NCI-H748 (cell line): Measurements from ENCODE around the gene PRKAR1B.
"Not testable (repeated sequence)": the region's sequence is repeated elsewhere in the genome, so short reads cannot be mapped to it uniquely, and the experiment has no call there.

Experiments
- DNase-seq: peaks from one replicate; lab custom pipeline; 2025; ENCODE audit not compliant: unreplicated experiment; lab: John Stamatoyannopoulos, UW

PRKAR1B gene

GRCh38 chr7:628826-629225 lies 98.3 kb downstream of the PRKAR1B start:
- DNase-seq, result no peak

DNA sequence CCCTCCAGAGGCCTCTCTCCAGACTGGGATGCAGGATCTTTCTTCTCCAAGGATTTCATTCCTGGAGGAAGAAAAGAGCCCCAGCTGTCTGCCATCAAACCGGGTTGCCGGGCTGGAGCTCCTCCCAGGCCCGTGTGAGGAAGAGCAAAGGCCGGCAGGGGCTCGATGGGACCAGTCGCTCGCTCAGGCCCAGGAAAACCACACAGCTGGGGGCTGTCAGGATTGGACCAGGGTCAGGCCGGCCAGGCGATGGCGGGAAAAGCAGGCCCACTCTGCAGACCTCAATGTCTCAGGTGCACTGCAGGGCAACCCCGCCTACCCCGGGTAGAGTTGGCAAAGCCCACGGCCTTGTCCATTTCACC lies 98.7 kb downstream of the PRKAR1B start:
- no peak for DNase-seq

DNA sequence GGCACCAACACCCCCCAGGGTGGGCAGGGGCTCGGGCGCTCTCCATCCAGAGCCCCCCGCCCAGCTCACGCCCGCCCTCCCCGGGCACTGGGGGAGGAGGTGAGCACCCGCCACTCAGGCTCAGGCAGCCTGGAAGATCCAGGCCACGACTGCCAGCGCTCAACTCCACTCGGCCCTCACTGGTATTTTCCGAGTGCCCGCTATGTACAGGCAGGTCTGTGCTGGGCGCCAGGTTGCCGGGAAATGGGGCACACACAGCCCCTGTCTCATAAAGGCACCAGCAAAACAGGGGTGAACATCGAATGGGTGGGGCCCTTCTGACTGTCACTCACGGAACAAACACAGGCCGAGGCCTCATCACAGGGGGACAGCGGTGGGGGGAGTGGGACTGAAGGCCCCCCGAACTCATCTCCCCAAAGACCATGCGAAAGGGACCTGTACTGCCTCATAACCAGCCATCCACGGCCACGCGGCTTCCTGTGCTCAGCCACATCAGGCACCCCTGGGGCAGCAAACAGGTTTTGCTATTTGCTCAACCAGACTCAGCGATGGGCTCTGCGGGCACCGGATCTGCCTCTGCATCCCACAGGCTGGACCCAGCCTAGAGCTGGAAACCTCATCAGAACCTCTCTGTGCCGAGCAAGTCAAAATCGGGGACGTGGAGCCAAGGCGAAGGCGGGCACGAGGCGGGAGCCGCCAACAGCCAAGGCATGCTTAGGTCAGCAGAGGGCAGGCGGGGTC lies 99.2 kb downstream of the PRKAR1B start:
- DNase-seq, result no peak

GRCh38 chr7:625376-625971 lies 101.6 kb downstream of the PRKAR1B start:
- DNase-seq, result no peak

DNA sequence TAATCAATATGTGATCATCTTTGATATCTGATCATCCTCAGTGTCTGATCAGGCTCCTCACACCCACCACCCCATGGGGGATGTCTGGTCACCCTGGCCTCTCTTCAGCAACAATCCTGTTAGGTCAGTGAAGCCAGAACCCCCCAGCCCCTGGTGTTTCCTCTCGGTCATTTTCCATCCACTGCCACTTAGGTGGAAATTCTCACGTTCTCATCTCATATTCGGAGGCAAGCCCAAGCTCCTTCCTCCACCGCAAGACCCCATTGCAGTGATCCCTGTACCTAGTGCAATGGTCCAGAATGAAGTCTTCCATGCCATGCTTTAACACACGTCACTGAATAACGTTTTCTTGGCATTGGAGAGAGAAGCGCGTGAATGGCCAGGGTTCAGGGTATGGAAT lies 103.6 kb downstream of the PRKAR1B start:
- DNase-seq, result no peak

DNA sequence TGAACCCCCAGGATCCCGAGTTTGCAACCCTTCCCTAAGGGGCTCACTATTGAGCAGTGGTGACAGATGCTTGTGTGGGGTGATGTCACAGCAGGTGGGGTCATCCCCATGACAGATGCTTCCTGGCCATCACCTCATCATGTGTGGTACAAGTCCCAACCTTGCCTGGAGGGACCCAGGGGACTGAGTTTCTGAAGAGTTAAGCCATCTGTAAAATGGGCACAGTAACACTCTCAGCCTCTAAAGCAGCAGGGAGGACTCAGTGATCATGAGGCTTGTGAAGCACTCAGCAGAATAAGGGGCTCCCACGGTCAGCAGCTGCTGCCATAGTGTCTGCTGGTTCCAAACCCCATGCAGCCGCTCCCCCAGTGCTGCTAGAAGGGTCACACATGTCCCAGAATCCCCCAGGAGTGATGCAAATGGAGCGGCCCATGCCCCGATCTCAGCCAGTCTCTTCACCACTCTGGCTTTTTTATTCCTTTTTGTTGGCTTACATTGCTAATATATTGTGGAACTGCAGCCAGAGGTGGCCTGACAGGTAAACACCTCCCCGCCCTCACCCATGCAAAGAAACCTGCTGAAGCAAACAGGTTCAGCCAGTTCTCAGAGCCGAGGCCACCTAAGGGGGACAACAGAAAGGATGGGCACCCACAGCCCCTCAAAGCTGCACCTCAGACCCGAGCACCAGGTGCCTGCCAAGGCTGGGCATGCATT lies 105.4 kb downstream of the PRKAR1B start:
- peak; percentile 64 for DNase-seq

GRCh38 chr7:620885-621284 lies 106.2 kb downstream of the PRKAR1B start:
- DNase-seq, result no peak

DNA sequence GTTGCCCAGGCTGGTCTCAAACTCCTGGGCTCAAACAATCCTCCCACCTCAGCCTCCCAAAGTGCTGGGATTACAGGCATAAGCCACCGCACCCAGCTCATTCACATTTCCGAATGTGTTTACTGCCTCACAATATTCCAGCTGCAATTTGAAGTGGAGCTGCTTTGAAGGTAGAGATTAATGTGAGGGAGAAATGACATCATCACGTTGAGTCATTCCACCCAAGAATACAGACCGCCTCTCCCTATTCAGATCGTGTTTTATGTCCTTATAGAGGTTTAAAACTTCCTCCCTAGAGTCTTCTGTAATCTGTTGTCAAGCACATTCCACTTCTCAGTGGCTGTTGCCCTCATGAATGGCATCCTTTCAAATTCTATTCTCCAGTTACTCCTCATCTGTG lies 107.0 kb downstream of the PRKAR1B start:
- DNase-seq, result no peak

- no peak for DNase-seq
Measured at GRCh38 chr7:619368-619840, 107.7 kb downstream of the PRKAR1B start.

GRCh38 chr7:618539-619367 lies 108.3 kb downstream of the PRKAR1B start:
- no peak for DNase-seq

DNA sequence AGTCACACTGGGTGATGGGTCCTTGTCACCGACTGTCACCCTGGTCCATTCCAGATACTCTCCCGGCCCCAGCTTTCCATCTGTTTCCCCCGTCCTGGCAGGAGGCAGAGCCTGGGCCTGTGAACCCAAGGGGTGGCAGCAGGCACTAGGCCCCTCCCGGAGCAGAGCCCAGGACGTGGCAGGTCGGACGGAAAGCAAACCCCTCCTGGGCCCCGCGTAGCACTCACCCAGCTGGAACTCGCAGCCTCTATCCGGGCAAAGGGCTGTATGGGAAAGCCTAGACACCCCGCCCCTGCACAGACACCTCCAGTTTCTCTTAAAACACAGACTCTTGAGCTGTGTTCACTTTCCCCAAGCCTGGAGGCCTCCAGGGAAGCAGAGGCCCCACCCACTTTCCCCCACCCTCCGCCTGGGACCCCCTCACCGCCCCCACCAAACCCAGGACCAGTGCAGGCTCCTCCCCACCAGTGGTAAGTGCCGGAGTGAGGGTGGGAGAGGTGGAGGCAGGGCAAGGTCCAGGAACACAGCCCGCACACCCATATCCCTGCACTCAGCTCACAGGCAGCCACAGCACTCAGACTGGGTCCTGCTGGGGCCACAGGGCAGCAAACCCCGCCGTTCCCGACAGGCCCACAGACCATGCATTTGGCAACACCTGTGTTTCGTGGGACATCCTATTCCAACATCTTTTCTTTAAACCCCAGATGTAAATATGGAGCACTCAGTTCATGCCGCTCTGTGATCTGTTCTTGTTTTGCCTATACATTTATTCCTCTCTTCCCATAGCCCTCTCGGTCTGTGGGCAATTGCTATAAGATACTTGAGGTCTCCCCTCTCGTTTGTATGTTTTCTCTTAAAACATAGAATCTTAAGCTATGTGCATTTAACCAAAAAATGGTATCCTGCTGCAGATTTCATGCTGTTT lies 109.2 kb downstream of the PRKAR1B start:
- DNase-seq, result no peak

GRCh38 chr7:613442-614140 lies 113.5 kb downstream of the PRKAR1B start:
- DNase-seq, result no peak

GRCh38 chr7:611837-612236 lies 115.2 kb downstream of the PRKAR1B start:
- DNase-seq, result not testable (repeated sequence)

DNA sequence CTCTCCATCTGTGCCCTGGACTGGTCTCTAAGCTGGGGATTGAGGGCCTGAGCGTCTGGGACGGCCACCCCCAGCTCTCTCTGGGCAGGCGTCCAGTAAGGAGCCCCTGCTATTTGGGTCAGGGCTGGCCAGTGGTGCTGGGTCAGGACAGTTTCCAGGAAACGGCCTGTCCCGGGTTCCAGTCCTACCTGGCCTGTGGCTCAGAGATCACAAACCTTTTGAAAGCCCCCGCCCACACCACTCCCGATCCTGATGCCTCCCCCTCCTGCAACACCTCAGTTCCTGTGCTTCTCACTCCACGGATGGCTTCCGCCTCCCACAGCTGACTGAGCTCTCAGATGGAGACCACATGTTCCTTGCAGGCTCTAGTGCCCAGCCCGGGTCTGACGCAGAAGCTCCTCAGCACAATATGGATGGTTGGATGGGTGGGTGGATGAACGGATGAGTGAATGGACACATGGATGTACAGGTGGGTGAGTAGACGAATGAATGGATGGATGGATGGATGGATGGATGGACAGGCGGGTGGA lies 115.7 kb downstream of the PRKAR1B start:
- DNase-seq, result no peak

- no peak for DNase-seq
Measured at GRCh38 chr7:610531-611280, 116.4 kb downstream of the PRKAR1B start.

GRCh38 chr7:610141-610530 lies 116.9 kb downstream of the PRKAR1B start:
- DNase-seq, result no peak

DNA sequence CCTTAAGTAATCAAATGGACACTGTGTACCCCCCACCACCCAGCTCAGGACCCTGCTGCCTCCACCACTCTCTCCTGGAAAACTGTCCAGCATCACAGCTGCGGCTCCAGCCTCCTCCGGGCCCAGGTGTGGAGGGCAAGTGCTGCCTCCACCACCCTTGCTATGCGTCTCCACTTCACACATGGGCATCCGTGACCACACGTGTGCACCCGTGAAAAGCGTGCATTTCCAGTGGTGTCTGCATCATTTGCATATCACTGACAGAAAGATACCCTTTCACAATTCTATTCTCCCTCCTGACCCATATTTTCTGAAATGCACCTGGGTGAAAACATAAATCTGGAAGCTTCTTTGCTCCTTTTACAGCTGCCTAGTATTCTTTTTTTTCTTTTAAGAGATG lies 117.7 kb downstream of the PRKAR1B start:
- no peak for DNase-seq

DNA sequence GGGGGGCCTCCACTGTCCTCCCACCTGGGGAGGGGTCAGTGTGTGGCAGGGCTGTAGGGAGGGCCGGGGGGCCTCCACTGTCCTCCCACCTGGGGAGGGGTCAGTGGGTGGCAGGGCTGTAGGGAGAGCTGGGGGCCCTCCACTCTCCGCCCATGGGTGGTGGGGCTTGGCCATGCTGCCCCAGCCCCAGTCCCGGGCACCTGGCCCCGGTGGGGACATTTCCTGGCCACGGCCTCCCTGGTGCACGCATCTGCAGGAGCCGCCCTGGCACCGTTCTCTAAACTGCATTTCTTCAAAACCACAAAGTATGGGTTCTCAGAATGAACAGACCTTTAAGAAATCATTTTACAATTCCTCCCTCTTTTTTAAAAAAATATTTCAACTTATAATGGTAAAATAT lies 118.1 kb downstream of the PRKAR1B start:
- DNase-seq, result no peak

- no peak for DNase-seq
Measured at GRCh38 chr7:608361-608760, 118.7 kb downstream of the PRKAR1B start.
